Measurements from ENCODE around the gene MICB. TPM values are rescaled to one million over a fixed set of nuclear protein-coding genes. Genes with fewer than 3 reads are reported as not detected.

The MICB gene
- total RNA-seq, 2 donors from 2014 or later, result 5.6 to 6.7 TPM

GRCh38 chr6:31534521-31535040 lies 36.6 kb downstream of the MICB start:
- DNase-seq, result no peak

GRCh38 chr6:31535538-31536324 lies 37.8 kb downstream of the MICB start:
- no peak for TF ChIP-seq CTCF (IDR thresholded peaks at IDR 0.05)
- Histone ChIP-seq H3K27me3 (no peaks in the 10 kb centered on the region), H3K4me1 (peaks cover 11% of the 10 kb centered on the region), H3K27ac (no peak overlapping the region), H3K9me3 (no peaks in the 10 kb centered on the region), H3K4me3 (no peak overlapping the region), H3K36me3 (peaks cover 48% of the 10 kb centered on the region), H3K9ac (ENCODE audit: low read depth in 2 of 2, low read length in 2 of 2) (no peak overlapping the region)
- DNase-seq, result no peak
- intact Hi-C loops (cut with DNase I), result no loop called here

More at GRCh38 chr6:31534521-31535040, 36.6 kb downstream of the MICB start:
- Histone ChIP-seq H3K36me3 (peaks cover 50% of the 10 kb centered on the region), H3K9me3 (no peaks in the 10 kb centered on the region), H3K27me3 (no peaks in the 10 kb centered on the region), H3K4me3 (no peak overlapping the region), H3K9ac (ENCODE audit: low read depth in 2 of 2, low read length in 2 of 2) (no peak overlapping the region), H3K27ac (no peak overlapping the region), H3K4me1 (peaks cover 8% of the 10 kb centered on the region)
- intact Hi-C loops (cut with DNase I), result no loop called here
- TF ChIP-seq CTCF (IDR thresholded peaks at IDR 0.05), result no peak

GRCh38 chr6:31538805-31539400 lies 41.0 kb downstream of the MICB start:
- no peaks in the 10 kb centered on the region for H3K27me3 ChIP-seq
- H3K27ac ChIP-seq, result no peak overlapping the region
- H3K4me3 ChIP-seq, result no peak overlapping the region
- DNase-seq, result no peak
- no peak for TF ChIP-seq CTCF (IDR thresholded peaks at IDR 0.05)
- H3K4me1 ChIP-seq, result peaks cover 11% of the 10 kb centered on the region
- peaks cover 34% of the 10 kb centered on the region for H3K36me3 ChIP-seq
- no peaks in the 10 kb centered on the region for H3K9me3 ChIP-seq
- intact Hi-C loops (cut with DNase I), result no loop called here
- peak overlapping the region in 1 of 2 donors; percentile 1 for H3K9ac ChIP-seq (ENCODE audit: low read depth in 2 of 2, low read length in 2 of 2)

GRCh38 chr6:31540640-31541039 lies 42.7 kb downstream of the MICB start:
- peak overlapping the region; percentile 95 for H3K27ac ChIP-seq
- DNase-seq, result no peak
- peaks cover 17% of the 10 kb centered on the region for H3K36me3 ChIP-seq
- no peaks in the 10 kb centered on the region for H3K27me3 ChIP-seq
- H3K4me1 ChIP-seq, result peaks cover 11% of the 10 kb centered on the region
- peak overlapping the region; percentile 72 for H3K4me3 ChIP-seq
- intact Hi-C loops (cut with DNase I), result loop anchor here (10.0 kb wide), 1 partner anchor 46 kb away; the partner anchor contains the start of gene MICB
- peak overlapping the region; percentile 72 to 85 for H3K9ac ChIP-seq (ENCODE audit: low read depth in 2 of 2, low read length in 2 of 2)
- H3K9me3 ChIP-seq, result no peaks in the 10 kb centered on the region
- TF ChIP-seq CTCF (IDR thresholded peaks at IDR 0.05), result no peak

GRCh38 chr6:31541059-31541657 lies 43.2 kb downstream of the MICB start:
- H3K4me3 ChIP-seq, result peak overlapping the region; percentile 72
- peak overlapping the region; percentile 72 to 85 for H3K9ac ChIP-seq (ENCODE audit: low read depth in 2 of 2, low read length in 2 of 2)
- peaks cover 11% of the 10 kb centered on the region for H3K4me1 ChIP-seq
- TF ChIP-seq CTCF (IDR thresholded peaks at IDR 0.05), result no peak
- peak; percentile 73 for DNase-seq
- H3K27ac ChIP-seq, result peak overlapping the region; percentile 95
- H3K36me3 ChIP-seq, result peaks cover 12% of the 10 kb centered on the region
- no peaks in the 10 kb centered on the region for H3K27me3 ChIP-seq
- intact Hi-C loops (cut with DNase I), result loop anchor here (10.0 kb wide), 1 partner anchor 46 kb away; the partner anchor contains the start of gene MICB
- no peaks in the 10 kb centered on the region for H3K9me3 ChIP-seq
